ENCODE results near the gene TRIP10.
"Not testable (repeated sequence)": the region's sequence is repeated elsewhere in the genome, so short reads cannot be mapped to it uniquely, and the experiment has no call there.

The TRIP10 gene, protein sequence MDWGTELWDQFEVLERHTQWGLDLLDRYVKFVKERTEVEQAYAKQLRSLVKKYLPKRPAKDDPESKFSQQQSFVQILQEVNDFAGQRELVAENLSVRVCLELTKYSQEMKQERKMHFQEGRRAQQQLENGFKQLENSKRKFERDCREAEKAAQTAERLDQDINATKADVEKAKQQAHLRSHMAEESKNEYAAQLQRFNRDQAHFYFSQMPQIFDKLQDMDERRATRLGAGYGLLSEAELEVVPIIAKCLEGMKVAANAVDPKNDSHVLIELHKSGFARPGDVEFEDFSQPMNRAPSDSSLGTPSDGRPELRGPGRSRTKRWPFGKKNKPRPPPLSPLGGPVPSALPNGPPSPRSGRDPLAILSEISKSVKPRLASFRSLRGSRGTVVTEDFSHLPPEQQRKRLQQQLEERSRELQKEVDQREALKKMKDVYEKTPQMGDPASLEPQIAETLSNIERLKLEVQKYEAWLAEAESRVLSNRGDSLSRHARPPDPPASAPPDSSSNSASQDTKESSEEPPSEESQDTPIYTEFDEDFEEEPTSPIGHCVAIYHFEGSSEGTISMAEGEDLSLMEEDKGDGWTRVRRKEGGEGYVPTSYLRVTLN

DNA sequence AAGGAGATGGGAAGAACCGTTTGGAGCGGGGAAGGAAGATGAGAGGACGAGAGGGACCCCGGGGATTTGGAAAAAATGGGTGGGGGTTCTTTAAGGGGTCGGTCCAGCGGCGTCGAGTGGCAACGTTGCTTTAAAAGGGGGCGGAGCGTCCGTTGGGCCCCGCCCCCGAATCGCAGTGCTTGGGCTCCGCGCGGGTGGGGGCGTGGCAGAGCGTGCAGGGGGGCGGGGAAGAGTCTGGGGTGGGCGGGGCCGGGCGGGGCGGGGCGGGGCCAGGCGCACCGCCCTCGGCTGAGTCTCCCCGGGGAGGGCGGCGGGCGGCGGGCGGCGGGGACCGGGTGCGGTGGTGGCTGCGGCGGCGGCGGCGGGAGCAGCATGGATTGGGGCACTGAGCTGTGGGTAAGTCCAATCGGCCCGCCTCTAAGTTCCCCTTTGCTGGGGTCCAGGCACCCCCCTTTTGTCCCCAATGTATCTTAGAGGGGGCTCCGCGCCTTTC is at the start of gene TRIP10:
TSS of gene TRIP10 (plus strand) at position 291 of the 493 bp plus-strand sequence. CDS start at position 373, 82 bp downstream.
- peak; percentile 92 for DNase-seq

- no peak for DNase-seq
These were observed 49.2 kb upstream of the TRIP10 start for GRCh38 chr19:6690160-6690885.

DNA sequence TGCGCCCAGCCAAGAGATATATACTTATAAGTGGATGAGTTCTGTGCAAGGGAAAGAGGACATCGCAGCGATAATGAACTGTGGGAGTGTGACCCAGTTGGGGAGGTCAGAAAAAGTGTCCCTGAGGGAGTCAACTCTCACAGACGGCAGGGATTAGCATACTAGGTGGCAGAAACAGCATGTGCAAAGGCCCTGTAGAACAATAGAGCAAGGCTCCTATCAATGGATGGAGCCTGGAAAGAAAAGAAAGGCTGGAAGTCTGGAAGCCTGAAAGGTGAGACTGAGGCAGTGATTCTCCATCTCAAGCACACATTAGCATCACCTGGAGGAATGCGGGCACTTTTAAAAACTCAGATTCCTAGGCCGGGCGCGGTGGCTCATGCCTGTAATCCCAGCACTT is 48.1 kb upstream of the TRIP10 start:
- no peak for DNase-seq

GRCh38 chr19:6692027-6692426 is 47.5 kb upstream of the TRIP10 start:
- DNase-seq = no peak

- no peak for DNase-seq
These were observed 46.4 kb upstream of the TRIP10 start for GRCh38 chr19:6693056-6693471.

DNA sequence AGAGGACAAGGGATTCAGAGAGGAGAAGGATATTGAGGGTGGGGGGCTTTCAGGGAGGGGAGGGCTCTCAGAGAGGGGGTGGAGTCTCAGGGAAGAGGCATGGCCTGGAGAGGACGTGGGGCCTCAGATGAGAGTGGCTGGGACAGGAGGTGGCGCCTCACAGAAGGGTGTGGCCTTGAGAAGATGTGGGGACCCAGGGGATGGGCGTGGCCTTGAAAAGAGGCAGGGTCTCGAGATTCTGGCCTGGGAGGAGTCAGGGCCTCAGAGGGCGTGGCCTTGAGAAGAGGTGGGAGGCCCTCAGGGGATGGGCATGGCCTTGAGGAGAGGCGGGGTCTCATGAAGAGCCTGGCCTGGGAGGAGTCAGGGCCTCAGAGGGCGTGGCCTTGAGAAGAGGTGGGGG is 45.8 kb upstream of the TRIP10 start:
- DNase-seq = no peak

GRCh38 chr19:6694147-6694815 is 45.2 kb upstream of the TRIP10 start:
- no peak for DNase-seq

- DNase-seq = no peak
These were observed 43.1 kb upstream of the TRIP10 start for GRCh38 chr19:6696239-6696820.

GRCh38 chr19:6697291-6697690 is 42.2 kb upstream of the TRIP10 start:
- no peak for DNase-seq

GRCh38 chr19:6699935-6700334 is 39.5 kb upstream of the TRIP10 start:
- DNase-seq = no peak

- DNase-seq = no peak
These were observed 38.7 kb upstream of the TRIP10 start for GRCh38 chr19:6700586-6701316.

GRCh38 chr19:6705931-6706632 is 33.4 kb upstream of the TRIP10 start:
- DNase-seq = no peak

- no peak for DNase-seq
These were observed 32.9 kb upstream of the TRIP10 start for GRCh38 chr19:6706633-6706958.

- DNase-seq = no peak
These were observed 32.3 kb upstream of the TRIP10 start for GRCh38 chr19:6707011-6707657.

DNA sequence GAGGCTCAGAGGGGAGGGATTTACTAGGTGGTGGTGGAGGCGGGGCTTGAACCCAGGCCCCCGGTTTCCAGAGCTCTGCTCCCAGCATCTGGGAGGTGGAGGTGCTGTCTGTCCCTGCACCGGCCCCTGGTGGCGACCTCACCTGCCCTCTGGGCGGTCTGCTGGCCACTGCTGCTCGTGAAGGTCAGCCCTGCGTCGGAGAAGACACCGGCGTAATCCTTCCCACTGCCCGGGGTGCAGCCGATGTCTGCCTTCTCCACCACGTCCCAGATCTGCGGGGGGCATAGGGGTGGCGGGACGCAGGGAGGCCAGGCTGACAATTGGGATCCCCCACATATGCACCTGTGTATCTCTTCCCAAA is 31.8 kb upstream of the TRIP10 start:
- DNase-seq = no peak

GRCh38 chr19:6708346-6708745 is 31.1 kb upstream of the TRIP10 start:
- DNase-seq = no peak

DNA sequence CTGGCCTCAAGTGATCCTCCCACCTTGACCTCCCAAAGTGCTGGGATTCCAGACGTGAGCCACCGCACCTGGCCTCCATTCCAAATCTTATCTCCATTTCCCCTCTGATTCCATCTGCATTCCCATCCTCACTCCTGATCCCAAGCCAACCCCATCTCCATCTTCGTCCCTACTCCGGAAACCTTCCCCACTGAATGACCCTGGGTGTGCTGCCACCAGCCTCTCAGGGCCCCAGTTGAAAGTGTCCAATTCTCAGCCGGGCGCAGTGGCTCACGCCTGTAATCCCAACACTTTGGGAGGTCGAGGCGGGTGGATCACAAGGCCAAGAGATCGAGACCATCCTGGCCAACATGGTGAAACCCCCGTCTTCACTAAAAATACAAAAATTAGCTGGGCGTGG is 30.6 kb upstream of the TRIP10 start:
- not testable (repeated sequence) for DNase-seq

DNA sequence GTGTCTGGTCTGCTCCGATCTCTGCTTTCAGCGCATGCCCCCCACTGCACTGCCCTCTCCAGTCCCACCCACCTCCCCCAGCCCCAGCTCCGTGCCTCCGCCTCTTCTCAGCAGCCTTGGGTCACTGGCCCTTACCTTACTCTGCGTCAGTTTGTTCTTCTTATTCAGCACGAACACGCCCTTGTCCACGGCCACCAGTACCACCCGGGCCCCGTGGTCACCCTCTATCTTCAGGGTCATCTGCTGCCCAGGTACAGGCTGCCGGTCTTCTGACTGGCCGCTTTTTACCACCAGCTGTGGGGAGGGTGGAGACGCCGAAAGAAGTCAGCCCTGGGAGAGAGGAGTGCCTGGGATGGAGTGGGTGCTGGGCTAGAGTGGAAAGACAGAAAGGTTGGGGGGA is 29.9 kb upstream of the TRIP10 start:
- DNase-seq = no peak

GRCh38 chr19:6710273-6711077 is 29.0 kb upstream of the TRIP10 start:
- no peak for DNase-seq

DNA sequence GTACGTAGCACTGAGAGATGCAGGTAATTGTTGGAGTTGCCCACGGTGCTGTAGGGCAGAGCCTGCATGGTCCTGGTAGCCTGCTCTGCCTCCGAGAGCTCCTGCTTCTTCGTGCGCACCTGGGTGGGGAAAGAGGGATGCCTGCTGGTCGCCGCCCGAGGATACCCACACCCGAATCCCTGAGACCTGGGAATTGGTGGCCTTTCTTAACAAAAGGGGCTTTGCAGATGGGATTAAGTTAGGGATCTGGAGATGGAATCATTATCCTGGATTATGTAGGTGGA is 28.5 kb upstream of the TRIP10 start:
- DNase-seq = no peak
